Dendritic cell treated with granulocyte-macrophage colony-stimulating factor and Interleukin-4, amounts not matched to agents 40 ng/mL and 50 ng/mL, for 4 days (primary cell): ENCODE results near the gene ZNF92.
"Not testable (repeated sequence)": the region's sequence is repeated elsewhere in the genome, so short reads cannot be mapped to it uniquely, and the experiment has no call there.

ENCODE experiments used
- H3K27ac Mint-ChIP-seq: one replicate; pipeline ENCODE4 v1.8.0; 2022; ENCODE audit warnings: mild to moderate bottlenecking, mixed read lengths
- H3K27me3 Mint-ChIP-seq: one replicate; pipeline ENCODE4 v1.8.0; 2022; ENCODE audit warnings: mild to moderate bottlenecking, mixed read lengths
- H3K36me3 Mint-ChIP-seq: one replicate; pipeline ENCODE4 v1.8.0; 2022; ENCODE audit warnings: low read depth, mixed read lengths
- H3K4me1 Mint-ChIP-seq: one replicate; pipeline ENCODE4 v1.8.0; 2022; ENCODE audit warnings: low read depth, mixed read lengths
- H3K4me3 Mint-ChIP-seq: one replicate; pipeline ENCODE4 v1.8.0; 2022; ENCODE audit warnings: mild to moderate bottlenecking, moderate library complexity, mixed read lengths
- H3K9me3 Mint-ChIP-seq: one replicate; pipeline ENCODE4 v1.8.0; 2022; ENCODE audit warnings: mixed read lengths
- intact Hi-C: fragments of 100-400 bp; cut with micrococcal nuclease; formaldehyde crosslinking; loops from one replicate; pipeline ENCODE4 v1.15.0; 2022

The ZNF92 gene

DNA sequence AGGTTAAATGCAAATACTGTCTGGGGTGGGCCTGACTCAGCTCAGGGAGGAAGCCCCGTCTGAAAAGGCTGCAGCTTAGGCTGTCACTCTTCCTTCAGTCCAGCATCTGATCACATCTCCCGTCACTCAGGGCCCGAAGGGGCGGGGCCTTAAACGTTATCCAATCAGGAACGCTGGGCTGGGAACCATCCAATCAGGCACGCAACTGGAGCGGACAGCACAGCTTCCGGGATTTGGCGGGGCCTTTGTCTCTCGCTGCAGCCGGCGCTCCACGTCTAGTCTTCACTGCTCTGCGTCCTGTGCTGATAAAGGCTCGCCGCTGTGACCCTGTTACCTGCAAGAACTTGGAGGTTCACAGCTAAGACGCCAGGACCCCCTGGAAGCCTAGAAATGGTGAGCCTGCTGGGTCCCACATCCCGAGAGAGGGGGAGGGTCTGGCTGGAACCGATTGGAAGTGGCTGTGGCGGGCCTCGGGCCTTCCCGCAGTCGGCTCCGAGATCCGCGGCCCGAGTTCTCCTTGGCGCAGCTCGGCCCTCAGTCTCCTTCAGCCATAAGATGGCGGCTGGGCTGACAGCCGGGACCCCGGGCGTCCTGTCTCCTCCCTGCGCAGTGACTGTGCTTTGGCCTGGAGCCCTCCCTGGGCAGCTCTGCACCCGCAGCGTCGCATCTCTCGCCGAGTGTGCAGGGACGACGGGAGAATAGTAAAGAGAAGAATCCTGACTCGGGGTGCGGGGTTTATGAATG lies at the start of gene ZNF92:
Gene ZNF92 (plus strand): TSS at position 248 of the 744 bp plus-strand sequence. CDS start 143 bp downstream, at position 391.
- H3K9me3 Mint-ChIP-seq, result peaks cover 16% of the 10 kb centered on the region
- peak within 1 kb of the TSS; percentile 95 for H3K27ac Mint-ChIP-seq
- intact Hi-C loops, result loop anchor here (5.0 to 10.0 kb wide), 2 partner anchors 471 to 1059 kb away; partner anchors contain the start of genes ZNF273 and ZNF736
- H3K4me1 Mint-ChIP-seq, result peaks cover 16% of the 10 kb centered on the region
- no peaks in the 10 kb centered on the region for H3K27me3 Mint-ChIP-seq
- peaks cover 45% of the 10 kb centered on the region for H3K36me3 Mint-ChIP-seq
- H3K4me3 Mint-ChIP-seq, result peak within 1 kb of the TSS; percentile 91

DNA sequence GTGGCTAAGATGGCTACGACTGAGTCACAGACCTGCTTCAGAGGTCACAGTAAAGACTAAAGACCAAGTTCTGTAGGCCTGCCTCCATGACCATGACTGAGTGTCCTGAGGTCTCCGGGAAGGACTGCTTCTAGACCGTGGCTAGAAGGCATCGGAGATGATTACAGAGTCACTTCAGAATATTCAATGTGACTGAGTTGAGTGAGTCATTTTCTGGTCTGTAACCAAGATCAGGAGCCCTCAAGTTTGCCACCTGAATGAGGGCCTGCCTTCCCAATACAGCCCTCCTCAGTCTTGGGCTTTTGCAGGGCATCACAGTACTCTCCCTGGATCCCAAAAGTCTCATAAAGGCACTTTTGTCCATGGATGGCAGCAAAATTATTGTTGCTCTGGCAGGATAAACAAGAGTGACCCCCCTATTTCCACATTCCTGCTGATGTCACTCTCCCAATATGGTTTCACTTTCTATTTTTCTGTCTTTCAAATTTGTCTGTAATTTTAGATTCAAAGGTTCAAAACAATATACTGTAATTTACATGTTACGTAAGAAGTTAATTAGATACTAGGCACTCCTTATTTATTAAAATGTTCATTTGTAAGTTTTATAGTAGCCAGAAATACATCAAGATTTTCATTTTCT lies 47.7 kb upstream of the ZNF92 start:
- no peaks in the 10 kb centered on the region for H3K9me3 Mint-ChIP-seq
- no peaks in the 10 kb centered on the region for H3K27me3 Mint-ChIP-seq
- intact Hi-C loops, result no loop called here
- H3K36me3 Mint-ChIP-seq, result no peaks in the 10 kb centered on the region
- no peak overlapping the region for H3K27ac Mint-ChIP-seq
- H3K4me3 Mint-ChIP-seq, result no peak overlapping the region
- no peaks in the 10 kb centered on the region for H3K4me1 Mint-ChIP-seq

DNA sequence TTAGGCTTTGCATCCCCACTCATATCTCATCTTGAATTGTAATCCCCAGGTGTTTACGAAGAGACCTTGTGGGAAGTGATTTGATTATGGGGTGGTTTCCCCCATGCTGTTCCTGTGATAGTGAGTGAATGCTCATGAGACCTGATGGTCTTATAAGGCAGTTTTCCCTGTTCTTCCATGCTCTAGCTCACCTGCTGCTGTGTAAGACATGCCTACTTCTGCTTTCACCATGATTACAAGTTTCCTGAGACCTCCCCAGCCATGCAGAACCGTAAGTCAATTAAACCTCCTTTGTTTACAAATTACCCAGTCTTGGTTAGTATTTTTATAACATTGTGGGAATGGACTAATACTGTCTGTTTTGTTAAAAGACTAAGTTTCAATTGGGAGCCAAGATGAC lies 35.3 kb upstream of the ZNF92 start:
- Mint-ChIP-seq H3K4me3 (no peak overlapping the region), H3K27me3 (no peaks in the 10 kb centered on the region), H3K36me3 (no peaks in the 10 kb centered on the region), H3K9me3 (no peaks in the 10 kb centered on the region), H3K4me1 (no peaks in the 10 kb centered on the region), H3K27ac (no peak overlapping the region)
- intact Hi-C loops, result no loop called here

DNA sequence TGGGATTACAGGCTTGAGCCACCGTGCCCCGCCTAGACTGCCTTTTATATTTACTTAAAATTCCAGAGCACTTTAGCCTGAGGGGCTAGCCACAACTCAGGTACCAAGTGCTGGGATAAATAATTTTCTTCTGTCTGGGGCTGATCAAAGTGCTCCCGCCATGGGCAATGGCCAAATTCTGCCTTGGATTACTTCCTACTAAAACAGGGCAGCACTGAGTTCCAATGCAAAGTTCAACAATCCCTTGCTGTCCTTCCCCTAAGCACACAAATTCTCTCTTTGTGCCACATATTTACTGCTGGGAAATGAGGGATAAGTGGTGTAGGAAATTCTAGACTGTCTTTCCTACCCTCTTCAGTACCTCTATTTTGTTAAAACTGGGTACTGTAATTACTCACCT lies 34.4 kb upstream of the ZNF92 start:
- Mint-ChIP-seq H3K27me3 (no peaks in the 10 kb centered on the region), H3K4me1 (no peaks in the 10 kb centered on the region), H3K4me3 (no peak overlapping the region), H3K36me3 (no peaks in the 10 kb centered on the region), H3K27ac (no peak overlapping the region), H3K9me3 (no peaks in the 10 kb centered on the region)
- intact Hi-C loops, result no loop called here

DNA sequence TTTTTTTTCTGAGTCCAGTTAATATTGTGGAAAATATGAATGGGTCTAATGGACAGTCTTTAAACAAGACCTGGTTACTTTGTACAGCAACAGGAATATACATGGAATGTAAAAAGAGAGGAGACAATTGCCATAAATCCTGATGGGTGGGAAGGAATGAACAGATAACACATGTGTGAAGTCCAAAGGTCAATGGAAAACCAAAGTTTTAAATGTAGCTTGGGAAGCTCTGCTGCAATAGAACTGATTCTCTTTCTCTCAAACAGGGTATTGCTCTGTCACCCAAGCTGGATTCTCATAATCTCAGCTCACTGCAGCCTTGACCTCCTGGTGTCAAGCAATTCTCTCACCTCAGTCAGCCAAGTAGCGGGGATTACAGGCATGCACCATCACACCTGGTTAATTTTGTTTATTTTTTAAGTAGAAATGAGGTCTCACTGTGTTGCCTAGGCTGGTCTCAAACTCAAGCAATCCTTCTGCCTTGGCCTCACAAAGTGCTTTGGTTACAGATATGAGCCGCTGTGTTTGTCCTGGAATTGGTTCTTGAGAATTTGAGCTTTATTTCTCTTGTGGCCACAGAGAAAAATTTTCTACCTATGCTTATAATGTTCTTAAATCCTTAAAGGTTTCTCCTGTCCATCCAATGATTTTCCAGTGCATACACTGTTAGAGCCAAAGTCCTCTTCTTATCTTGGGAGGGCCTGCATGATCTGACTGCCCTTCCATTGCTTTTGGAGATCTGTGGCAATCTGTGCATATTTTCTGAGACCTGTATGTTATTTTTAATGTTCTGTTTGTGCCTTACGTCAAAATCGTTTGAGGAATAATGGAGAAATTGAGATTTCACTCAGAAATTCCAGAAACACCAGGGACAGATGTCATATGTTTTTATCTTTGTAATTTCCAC lies 30.7 kb upstream of the ZNF92 start:
- H3K4me3 Mint-ChIP-seq, result no peak overlapping the region
- H3K27me3 Mint-ChIP-seq, result peaks cover 2% of the 10 kb centered on the region
- H3K36me3 Mint-ChIP-seq, result no peaks in the 10 kb centered on the region
- no peaks in the 10 kb centered on the region for H3K9me3 Mint-ChIP-seq
- no peaks in the 10 kb centered on the region for H3K4me1 Mint-ChIP-seq
- H3K27ac Mint-ChIP-seq, result no peak overlapping the region
- intact Hi-C loops, result no loop called here

DNA sequence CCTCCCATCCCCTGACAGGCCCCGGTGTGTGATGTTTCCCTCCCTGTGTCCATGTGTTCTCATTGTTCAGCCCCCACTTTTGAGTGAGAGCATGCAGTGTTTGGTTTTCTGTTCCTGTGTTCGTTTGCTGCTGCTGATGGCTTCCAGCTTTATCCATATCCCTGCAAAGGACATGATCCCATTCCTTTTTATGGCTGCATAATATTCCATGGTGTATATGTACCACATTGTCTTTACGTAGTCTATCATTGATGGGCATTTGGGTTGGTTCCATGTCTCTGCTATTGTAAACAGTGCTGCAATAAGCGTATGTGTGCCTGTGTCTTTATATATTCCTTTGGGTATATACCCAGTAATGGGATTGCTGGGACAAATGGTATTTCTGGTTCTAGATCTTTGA lies 29.1 kb upstream of the ZNF92 start:
- H3K27ac Mint-ChIP-seq, H3K4me1 Mint-ChIP-seq, H3K27me3 Mint-ChIP-seq, H3K9me3 Mint-ChIP-seq, H3K36me3 Mint-ChIP-seq, H3K4me3 Mint-ChIP-seq, intact Hi-C loops: not testable (repeated sequence)

DNA sequence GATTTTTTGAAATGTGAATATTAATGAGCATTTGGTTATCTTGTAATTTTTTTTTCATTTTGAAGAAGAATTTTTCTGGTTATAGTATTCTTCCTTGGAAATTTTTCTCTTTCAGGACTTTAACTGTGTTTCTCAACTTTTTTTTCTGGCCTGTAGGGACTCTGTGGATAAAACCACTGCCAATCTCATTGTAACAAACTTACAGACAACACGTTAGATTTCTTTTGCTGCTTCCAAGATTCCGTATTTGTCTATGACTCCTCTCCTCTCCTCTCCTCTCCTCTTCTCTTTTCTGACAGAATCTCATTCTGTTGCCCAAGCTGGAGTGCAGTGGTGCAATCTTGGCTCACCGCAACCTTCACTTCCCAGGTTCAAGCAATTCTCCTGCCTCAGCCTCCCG lies 19.4 kb upstream of the ZNF92 start:
- Mint-ChIP-seq H3K27me3 (peaks cover 2% of the 10 kb centered on the region), H3K9me3 (no peaks in the 10 kb centered on the region), H3K4me3 (no peak overlapping the region), H3K36me3 (no peaks in the 10 kb centered on the region), H3K4me1 (no peaks in the 10 kb centered on the region), H3K27ac (no peak overlapping the region)
- intact Hi-C loops, result no loop called here

DNA sequence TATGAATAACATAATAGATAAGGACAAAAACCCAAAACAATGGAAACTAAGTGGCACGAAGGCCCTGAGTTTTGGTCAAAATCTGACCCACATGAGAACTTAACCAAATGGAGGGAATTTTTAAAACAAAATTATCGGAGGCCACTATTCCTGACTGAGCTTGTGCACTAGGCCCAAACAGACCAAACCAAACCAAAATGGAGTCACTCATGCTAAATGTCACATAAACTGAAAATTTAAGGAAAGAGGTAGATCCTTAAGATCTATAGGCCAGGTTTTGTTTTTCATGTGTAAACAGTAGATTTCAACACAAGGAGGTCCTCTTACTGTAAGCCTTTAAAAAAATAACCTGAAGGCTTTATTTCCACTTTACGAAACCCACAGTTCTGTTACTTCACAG lies 3.8 kb upstream of the ZNF92 start:
- Mint-ChIP-seq H3K4me1 (peaks cover 7% of the 10 kb centered on the region), H3K36me3 (peaks cover 9% of the 10 kb centered on the region), H3K9me3 (no peaks in the 10 kb centered on the region), H3K27ac (no peak overlapping the region), H3K4me3 (no peak overlapping the region), H3K27me3 (no peaks in the 10 kb centered on the region)
- intact Hi-C loops, result loop anchor here (5.0 to 10.0 kb wide), 2 partner anchors 468 to 1055 kb away; partner anchors contain the start of genes ZNF273 and ZNF736

DNA sequence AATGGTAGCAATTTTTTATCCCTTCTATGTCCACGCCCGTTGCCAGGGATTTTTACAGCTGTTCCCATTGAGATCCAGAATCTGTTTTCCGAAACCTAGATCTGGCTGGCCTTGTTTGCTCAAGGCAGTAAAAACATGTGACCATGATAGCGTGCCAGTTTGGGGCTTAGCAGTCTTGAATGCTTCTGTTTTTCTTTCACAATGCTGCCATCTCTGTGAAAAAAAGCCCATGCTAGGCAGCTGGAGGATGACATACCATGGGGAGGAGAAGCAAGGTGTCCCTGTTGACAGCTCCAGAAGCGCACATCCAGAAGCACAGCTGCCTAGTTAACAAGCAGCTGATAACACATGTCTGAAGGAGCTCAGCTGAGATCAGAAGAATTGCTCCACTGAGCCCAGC lies 2.2 kb upstream of the ZNF92 start:
- Mint-ChIP-seq H3K27me3 (no peaks in the 10 kb centered on the region), H3K36me3 (peaks cover 22% of the 10 kb centered on the region), H3K4me1 (peaks cover 16% of the 10 kb centered on the region), H3K9me3 (no peaks in the 10 kb centered on the region), H3K4me3 (no peak overlapping the region), H3K27ac (no peak overlapping the region)
- intact Hi-C loops, result loop anchor here (5.0 to 10.0 kb wide), 2 partner anchors 469 to 1057 kb away; partner anchors contain the start of genes ZNF273 and ZNF736

DNA sequence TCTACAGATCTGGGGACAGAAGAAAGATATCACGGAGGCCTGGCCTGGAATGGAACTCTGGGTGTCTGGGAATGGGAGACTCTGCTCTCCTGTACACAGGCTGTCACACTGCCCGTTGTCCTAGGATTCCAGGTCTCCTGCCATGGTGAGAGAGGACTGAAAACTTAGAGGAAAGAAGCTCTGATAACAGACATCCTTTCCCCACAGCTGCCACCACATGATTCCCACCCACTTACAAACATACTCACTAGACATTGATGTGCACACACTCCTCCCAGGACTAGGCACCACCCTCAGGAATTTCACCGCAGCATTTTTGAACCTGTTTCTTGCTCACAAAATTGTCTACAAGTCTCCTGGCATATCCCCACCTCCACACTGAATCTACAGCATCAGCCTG lies 5.7 kb downstream of the ZNF92 start:
- no peaks in the 10 kb centered on the region for H3K27me3 Mint-ChIP-seq
- H3K4me1 Mint-ChIP-seq, result peaks cover 34% of the 10 kb centered on the region
- peaks cover 42% of the 10 kb centered on the region for H3K9me3 Mint-ChIP-seq
- H3K27ac Mint-ChIP-seq, result no peak overlapping the region
- intact Hi-C loops, result loop anchor here (10.0 kb wide), 1 partner anchor 1065 kb away; the partner anchor contains the start of gene ZNF736
- H3K4me3 Mint-ChIP-seq, result no peak overlapping the region
- peaks cover 74% of the 10 kb centered on the region for H3K36me3 Mint-ChIP-seq

DNA sequence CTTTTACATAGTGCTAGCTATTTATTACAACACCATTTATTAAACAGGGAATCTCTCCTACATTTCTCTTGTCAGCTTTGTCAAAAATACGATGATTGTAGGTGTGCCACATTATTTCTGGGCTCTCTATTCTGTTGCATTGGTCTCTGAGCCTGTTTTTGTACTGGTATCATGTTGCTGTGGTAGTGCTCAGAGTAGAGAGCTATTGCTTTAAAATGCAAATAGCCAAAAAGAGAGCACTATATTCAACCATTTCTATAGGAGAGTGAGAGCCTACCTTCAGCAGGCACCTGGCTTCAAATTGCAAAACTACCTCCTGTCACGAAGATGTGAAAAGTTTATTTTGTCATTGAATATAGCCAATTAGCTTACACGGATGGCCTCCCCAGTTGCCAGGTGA lies 8.1 kb downstream of the ZNF92 start:
- H3K36me3 Mint-ChIP-seq, result peaks cover 77% of the 10 kb centered on the region
- H3K9me3 Mint-ChIP-seq, result peaks cover 42% of the 10 kb centered on the region
- H3K27me3 Mint-ChIP-seq, result no peaks in the 10 kb centered on the region
- no peak overlapping the region for H3K4me3 Mint-ChIP-seq
- peaks cover 19% of the 10 kb centered on the region for H3K4me1 Mint-ChIP-seq
- no peak overlapping the region for H3K27ac Mint-ChIP-seq
- intact Hi-C loops, result no loop called here

DNA sequence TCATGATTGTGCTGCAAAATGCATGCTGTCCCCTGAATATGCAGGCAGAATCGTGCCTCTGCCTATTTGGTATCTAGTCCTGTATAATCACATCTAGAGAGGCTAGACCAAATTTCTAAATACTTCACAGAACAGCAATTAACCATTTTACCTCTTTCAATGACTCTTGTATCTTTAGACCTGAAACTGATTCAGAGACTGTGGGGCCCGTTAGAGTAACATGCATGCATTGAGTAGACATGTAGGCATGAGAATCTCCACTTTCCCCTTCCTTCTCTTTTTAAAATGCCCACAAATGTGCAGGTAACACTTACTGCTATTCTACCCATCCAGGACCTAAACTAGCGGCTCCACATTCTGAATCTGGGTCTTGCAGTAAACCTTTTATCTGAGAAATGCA lies 8.8 kb downstream of the ZNF92 start:
- no peak overlapping the region for H3K27ac Mint-ChIP-seq
- no peaks in the 10 kb centered on the region for H3K27me3 Mint-ChIP-seq
- peaks cover 39% of the 10 kb centered on the region for H3K9me3 Mint-ChIP-seq
- peaks cover 19% of the 10 kb centered on the region for H3K4me1 Mint-ChIP-seq
- peaks cover 75% of the 10 kb centered on the region for H3K36me3 Mint-ChIP-seq
- intact Hi-C loops, result no loop called here
- no peak overlapping the region for H3K4me3 Mint-ChIP-seq

DNA sequence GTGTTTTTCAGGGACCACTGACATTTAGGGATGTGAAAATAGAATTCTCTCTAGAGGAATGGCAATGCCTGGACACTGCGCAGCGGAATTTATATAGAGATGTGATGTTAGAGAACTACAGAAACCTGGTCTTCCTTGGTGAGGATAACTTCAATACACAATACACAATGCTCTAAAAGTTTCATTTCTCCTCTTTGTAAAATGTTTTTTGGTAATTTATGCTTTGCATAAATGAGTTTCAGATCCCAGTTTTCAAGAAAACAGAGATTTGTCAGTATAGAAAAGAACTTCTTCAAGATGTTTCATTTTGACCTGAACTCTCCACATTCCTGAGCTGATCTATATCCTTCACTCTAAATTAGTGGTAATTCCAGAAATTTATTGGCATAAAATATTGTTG lies 14.2 kb downstream of the ZNF92 start:
- H3K4me1 Mint-ChIP-seq, result peaks cover 5% of the 10 kb centered on the region
- H3K4me3 Mint-ChIP-seq, result no peak overlapping the region
- H3K27me3 Mint-ChIP-seq, result no peaks in the 10 kb centered on the region
- H3K36me3 Mint-ChIP-seq, result peaks cover 76% of the 10 kb centered on the region
- H3K27ac Mint-ChIP-seq, result no peak overlapping the region
- no peaks in the 10 kb centered on the region for H3K9me3 Mint-ChIP-seq
- intact Hi-C loops, result no loop called here

DNA sequence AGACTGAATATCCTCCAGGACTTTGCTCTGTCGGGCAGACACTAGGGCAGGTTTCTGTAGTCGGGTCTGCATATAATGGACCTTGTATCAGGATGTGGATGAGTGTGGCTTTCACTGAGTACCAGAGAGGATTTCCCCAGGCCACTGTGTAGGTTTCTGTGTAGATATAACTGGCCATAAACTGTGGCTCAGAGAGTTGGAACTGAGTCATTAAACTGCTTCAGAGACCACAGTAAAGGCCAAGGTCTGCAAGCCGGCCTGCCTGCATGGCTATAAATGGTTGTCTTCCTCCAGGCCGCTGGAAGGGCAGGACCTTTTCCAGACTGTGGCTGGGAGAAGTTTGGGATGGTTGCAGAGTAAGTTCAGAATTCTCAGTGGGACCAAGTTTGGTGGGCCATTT lies 16.9 kb downstream of the ZNF92 start:
- Mint-ChIP-seq H3K4me1 (peaks cover 5% of the 10 kb centered on the region), H3K4me3 (no peak overlapping the region), H3K36me3 (peaks cover 89% of the 10 kb centered on the region), H3K27ac (no peak overlapping the region), H3K9me3 (peaks cover 10% of the 10 kb centered on the region), H3K27me3 (no peaks in the 10 kb centered on the region)
- intact Hi-C loops, result no loop called here
